Lower leg skin (tissue), 3 donors: ENCODE results near the gene STAT5B.

Experiments
- CTCF ChIP-seq, 3 donors: fragments of 450-650 bp; IDR thresholded peaks; one replicate each; pipeline ENCODE4 v1.5.1; 2016; ENCODE audit warnings: antibody characterized with exemption in 3 of 3, mild to moderate bottlenecking in 3 of 3, moderate library complexity in 2 of 3
- POLR2A ChIP-seq, 2 donors: fragments of 450-650 bp; IDR thresholded peaks; one replicate each; pipeline ENCODE4 v1.6.1; 2016 to 2017; ENCODE audit warnings: antibody characterized with exemption in 2 of 2, mild to moderate bottlenecking in 1 of 2, moderate library complexity in 1 of 2

GRCh38 chr17:42185621-42185930, 90.6 kb downstream of the STAT5B start:
- TF ChIP-seq POLR2A (IDR thresholded peaks at IDR 0.05) (no peak), CTCF (IDR thresholded peaks at IDR 0.05) (no peak)
